GM19467 (cell line): Measurements from ENCODE around the gene TTBK1.

Experiments used
- ATAC-seq: cut with Tn5 transposase; IDR thresholded peaks from one replicate; pipeline ENCODE4 v1.9.1; 2021; ENCODE audit warnings: mild to moderate bottlenecking, moderate library complexity; ENCODE audit not compliant: unreplicated experiment

TTBK1 gene

GRCh38 chr6:43269273-43270007 lies 26.2 kb downstream of the TTBK1 start:
- no peak for ATAC-seq

GRCh38 chr6:43271103-43271815 lies 28.0 kb downstream of the TTBK1 start:
- no peak for ATAC-seq

- ATAC-seq, result no peak
These were observed 28.7 kb downstream of the TTBK1 start for GRCh38 chr6:43271944-43272343.

GRCh38 chr6:43273707-43274106 lies 30.4 kb downstream of the TTBK1 start:
- no peak for ATAC-seq

GRCh38 chr6:43274127-43274915 lies 31.0 kb downstream of the TTBK1 start:
- ATAC-seq, result no peak

- no peak for ATAC-seq
These were observed 31.8 kb downstream of the TTBK1 start for GRCh38 chr6:43274916-43275597.

GRCh38 chr6:43275801-43276576 lies 32.7 kb downstream of the TTBK1 start:
- no peak for ATAC-seq

- no peak for ATAC-seq
These were observed 33.5 kb downstream of the TTBK1 start for GRCh38 chr6:43276577-43277305.

GRCh38 chr6:43277306-43277642 lies 34.0 kb downstream of the TTBK1 start:
- ATAC-seq, result no peak

- no peak for ATAC-seq
These were observed 34.6 kb downstream of the TTBK1 start for GRCh38 chr6:43277643-43278523.

- ATAC-seq, result no peak
These were observed 35.3 kb downstream of the TTBK1 start for GRCh38 chr6:43278524-43279078.

- ATAC-seq, result no peak
These were observed 37.0 kb downstream of the TTBK1 start for GRCh38 chr6:43280234-43280633.

- ATAC-seq, result no peak
These were observed 38.8 kb downstream of the TTBK1 start for GRCh38 chr6:43282060-43282459.

GRCh38 chr6:43282636-43283513 lies 39.6 kb downstream of the TTBK1 start:
- no peak for ATAC-seq

- ATAC-seq, result no peak
These were observed 40.2 kb downstream of the TTBK1 start for GRCh38 chr6:43283514-43283901.

GRCh38 chr6:43283905-43284304 lies 40.6 kb downstream of the TTBK1 start:
- no peak for ATAC-seq

- no peak for ATAC-seq
These were observed 41.9 kb downstream of the TTBK1 start for GRCh38 chr6:43284991-43285781.
